ENCODE measurements around the gene CCDC71. TPM values are rescaled to one million over a fixed set of nuclear protein-coding genes. Genes with fewer than 3 reads are reported as not detected.

Gene CCDC71
- total and polyA plus RNA-seq, 2 of the 13 experiments (the other 11 are each of a cell fraction or from before 2014, with no cell fraction given) = 9.7 to 14.3 TPM

- no peak for TF ChIP-seq HIVEP1 (CRISPR knock-in tag; IDR thresholded peaks at IDR 0.05)
- TF ChIP-seq PATZ1 (CRISPR knock-in tag; IDR thresholded peaks at IDR 0.05) = peak; percentile 37; the same call in 1 of the 2 replicates
- no peak for TF ChIP-seq TGIF2 (CRISPR knock-in tag; IDR thresholded peaks at IDR 0.05)
- TF ChIP-seq BRF2 (CRISPR knock-in tag; IDR thresholded peaks at IDR 0.05) = no peak
- no peak for TF ChIP-seq DNMT1 (CRISPR knock-in tag; IDR thresholded peaks at IDR 0.05)
- no peak for TF ChIP-seq ZNF777 (CRISPR knock-in tag; IDR thresholded peaks at IDR 0.05)
- TF ChIP-seq SMAD9 (CRISPR knock-in tag; IDR thresholded peaks at IDR 0.05) = no peak
- no peak for TF ChIP-seq HDAC2 (CRISPR knock-in tag; IDR thresholded peaks at IDR 0.05)
- TF ChIP-seq HMGXB4 (CRISPR knock-in tag; IDR thresholded peaks at IDR 0.05; ENCODE audit: borderline replicate concordance in 1 of 2, low read depth in 1 of 2) = no peak
- TF ChIP-seq WIZ (CRISPR knock-in tag; IDR thresholded peaks at IDR 0.05) = no peak
- TF ChIP-seq SETDB1 (CRISPR knock-in tag; IDR thresholded peaks at IDR 0.05; ENCODE audit: borderline replicate concordance) = no peak
- no peak for TF ChIP-seq ZNF460 (CRISPR knock-in tag; IDR thresholded peaks at IDR 0.05; ENCODE audit: borderline replicate concordance)
- TF ChIP-seq EP300 (IDR thresholded peaks at IDR 0.05; ENCODE audit: low read depth in 2 of 2, low read length in 2 of 2) = peak in 1 of 2 experiments; percentile 11; a peak in 1 of 4 replicates
- TF ChIP-seq EP300 (CRISPR knock-in tag; IDR thresholded peaks at IDR 0.05; ENCODE audit: borderline replicate concordance) = no peak
- TF ChIP-seq ATAD3A (CRISPR knock-in tag; IDR thresholded peaks at IDR 0.05) = no peak
- TF ChIP-seq ZFX (CRISPR knock-in tag; IDR thresholded peaks at IDR 0.05; ENCODE audit: low read depth) = peak; percentile 2; the same call in 1 of the 2 replicates
- TF ChIP-seq MXI1 (IDR thresholded peaks at IDR 0.05; ENCODE audit: borderline replicate concordance, low read depth, low read length) = no peak
- TF ChIP-seq ELF1 (CRISPR knock-in tag; IDR thresholded peaks at IDR 0.05) = no peak
- no peak for TF ChIP-seq ZNF839 (CRISPR knock-in tag; IDR thresholded peaks at IDR 0.05; ENCODE audit: borderline replicate concordance)
- TF ChIP-seq SRF (IDR thresholded peaks at IDR 0.05; ENCODE audit: low read depth, low read length) = 0 out of 2 replicates have a peak, but pooled peaks have one; percentile 41
- TF ChIP-seq ZFP62 (CRISPR knock-in tag; IDR thresholded peaks at IDR 0.05) = no peak
- no peak for TF ChIP-seq MIER2 (CRISPR knock-in tag; IDR thresholded peaks at IDR 0.05)
- TF ChIP-seq PHF8 (CRISPR knock-in tag; IDR thresholded peaks at IDR 0.05) = no peak
- TF ChIP-seq TCF12 (IDR thresholded peaks at IDR 0.05) = no peak
- no peak for TF ChIP-seq TCF12 (CRISPR knock-in tag; IDR thresholded peaks at IDR 0.05)
Measured at GRCh38 chr3:49173116-49173791, 7.1 kb upstream of the CCDC71 start (continued).

All from HepG2 (cell line).